Hepatocyte (in vitro differentiated cells): Measurements from ENCODE around the gene TUNAR.

ENCODE experiments used
- EZH2 ChIP-seq: fragments of 200-600 bp; sonication (generic); IDR thresholded peaks from 2 replicates; pipeline ENCODE4 v1.6.1; 2016; ENCODE audit warnings: antibody characterized with exemption, mild to moderate bottlenecking, borderline replicate concordance
- EZH2phosphoT487 ChIP-seq: fragments of 200-600 bp; sonication (generic); IDR thresholded peaks from one replicate; pipeline ENCODE4 v1.6.1; 2018; ENCODE audit warnings: antibody characterized with exemption, mild to moderate bottlenecking, low read depth, moderate library complexity; ENCODE audit not compliant: unreplicated experiment, severe bottlenecking
- TF ChIP-seq, protein P1 (sequence below): fragments of 200-600 bp; sonication (generic); IDR thresholded peaks from 2 replicates; pipeline ENCODE4 v1.5.1; 2016; ENCODE audit warnings: antibody characterized with exemption, mild to moderate bottlenecking; ENCODE audit not compliant: poor library complexity

- TF ChIP-seq EZH2phosphoT487, result no peak
- TF ChIP-seq, protein P1, sequence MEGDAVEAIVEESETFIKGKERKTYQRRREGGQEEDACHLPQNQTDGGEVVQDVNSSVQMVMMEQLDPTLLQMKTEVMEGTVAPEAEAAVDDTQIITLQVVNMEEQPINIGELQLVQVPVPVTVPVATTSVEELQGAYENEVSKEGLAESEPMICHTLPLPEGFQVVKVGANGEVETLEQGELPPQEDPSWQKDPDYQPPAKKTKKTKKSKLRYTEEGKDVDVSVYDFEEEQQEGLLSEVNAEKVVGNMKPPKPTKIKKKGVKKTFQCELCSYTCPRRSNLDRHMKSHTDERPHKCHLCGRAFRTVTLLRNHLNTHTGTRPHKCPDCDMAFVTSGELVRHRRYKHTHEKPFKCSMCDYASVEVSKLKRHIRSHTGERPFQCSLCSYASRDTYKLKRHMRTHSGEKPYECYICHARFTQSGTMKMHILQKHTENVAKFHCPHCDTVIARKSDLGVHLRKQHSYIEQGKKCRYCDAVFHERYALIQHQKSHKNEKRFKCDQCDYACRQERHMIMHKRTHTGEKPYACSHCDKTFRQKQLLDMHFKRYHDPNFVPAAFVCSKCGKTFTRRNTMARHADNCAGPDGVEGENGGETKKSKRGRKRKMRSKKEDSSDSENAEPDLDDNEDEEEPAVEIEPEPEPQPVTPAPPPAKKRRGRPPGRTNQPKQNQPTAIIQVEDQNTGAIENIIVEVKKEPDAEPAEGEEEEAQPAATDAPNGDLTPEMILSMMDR, result no peak
- no peak for TF ChIP-seq EZH2
These were observed 34.8 kb downstream of the TUNAR start for GRCh38 chr14:95911456-95911855.
